Measurements from ENCODE around the gene AGMO.

The AGMO gene

DNA sequence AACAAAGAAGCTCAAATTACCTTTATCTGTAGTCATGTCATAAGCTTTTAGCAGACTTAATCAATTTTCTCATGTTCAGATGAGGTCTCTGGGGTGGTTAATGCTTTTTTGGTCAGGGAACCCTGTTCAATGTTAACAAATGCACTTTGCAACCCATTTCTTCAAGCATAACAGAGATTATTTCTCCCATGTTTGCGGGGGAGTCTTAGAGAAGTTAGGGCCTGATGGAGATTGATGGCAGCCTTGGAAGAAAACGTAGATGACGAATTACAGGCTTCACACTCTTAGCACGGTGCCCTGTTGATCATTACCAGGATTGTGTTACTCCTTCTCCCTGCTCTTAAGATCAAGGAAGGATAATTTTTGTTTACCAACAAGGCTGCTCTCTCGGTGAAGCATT is 76.4 kb downstream of the AGMO start:
- Histone ChIP-seq H4K20me1 (ENCODE audit: insufficient read depth) (no peaks in the 10 kb centered on the region), H2AFZ (ENCODE audit: low read depth) (no peak overlapping the region), H3K4me3 (IDR thresholded peaks at IDR 0.05; ENCODE audit: insufficient read depth, low read depth, low read length) (no peak overlapping the region), H3K4me1 (ENCODE audit: low read depth, poor library complexity, severe bottlenecking) (no peaks in the 10 kb centered on the region), H3K79me2 (ENCODE audit: insufficient read depth, low read depth) (no peaks in the 10 kb centered on the region), H3K9ac (no peak overlapping the region), H3K4me2 (no peak overlapping the region), H3K36me3 (ENCODE audit: insufficient read depth) (no peaks in the 10 kb centered on the region), H3K27me3 (ENCODE audit: insufficient read depth, low read depth) (no peaks in the 10 kb centered on the region), H3K27ac (no peak overlapping the region)
- no peak for TF ChIP-seq CTCF (conservative IDR thresholded peaks at IDR 0.05; ENCODE audit: low read depth, low read length)

DNA sequence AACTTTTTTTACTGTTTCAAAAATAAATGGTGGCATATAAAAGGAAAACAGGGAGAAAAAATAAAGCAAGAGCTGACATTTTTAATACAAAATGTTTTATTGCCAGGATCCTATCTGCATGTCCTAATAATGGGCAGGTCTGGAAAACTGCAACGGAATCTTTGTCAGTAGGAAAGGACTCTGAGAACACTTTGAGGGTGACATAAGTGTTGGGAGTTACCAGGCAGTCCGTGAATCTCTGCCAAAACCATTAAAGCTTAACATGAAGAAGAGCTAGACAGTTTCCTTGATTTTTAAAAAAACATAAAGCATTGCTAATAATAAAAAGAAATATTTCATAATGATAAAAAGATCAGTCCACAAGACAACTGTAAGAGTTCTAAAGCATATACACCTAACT is 80.7 kb downstream of the AGMO start:
- no peaks in the 10 kb centered on the region for H4K20me1 ChIP-seq (ENCODE audit: insufficient read depth)
- no peak overlapping the region for H3K27ac ChIP-seq
- no peak overlapping the region for H2AFZ ChIP-seq (ENCODE audit: low read depth)
- H3K9ac ChIP-seq = no peak overlapping the region
- H3K4me2 ChIP-seq = no peak overlapping the region
- no peaks in the 10 kb centered on the region for H3K36me3 ChIP-seq (ENCODE audit: insufficient read depth)
- no peak overlapping the region for H3K4me3 ChIP-seq (IDR thresholded peaks at IDR 0.05; ENCODE audit: insufficient read depth, low read depth, low read length)
- no peaks in the 10 kb centered on the region for H3K79me2 ChIP-seq (ENCODE audit: insufficient read depth, low read depth)
- no peaks in the 10 kb centered on the region for H3K4me1 ChIP-seq (ENCODE audit: low read depth, poor library complexity, severe bottlenecking)
- no peak for TF ChIP-seq CTCF (conservative IDR thresholded peaks at IDR 0.05; ENCODE audit: low read depth, low read length)
- H3K27me3 ChIP-seq (ENCODE audit: insufficient read depth, low read depth) = no peaks in the 10 kb centered on the region

- no peaks in the 10 kb centered on the region for H3K27me3 ChIP-seq (ENCODE audit: insufficient read depth, low read depth)
- no peak overlapping the region for H3K9ac ChIP-seq
- no peaks in the 10 kb centered on the region for H3K79me2 ChIP-seq (ENCODE audit: insufficient read depth, low read depth)
- TF ChIP-seq CTCF (conservative IDR thresholded peaks at IDR 0.05; ENCODE audit: low read depth, low read length) = no peak
- no peak overlapping the region for H3K4me3 ChIP-seq (IDR thresholded peaks at IDR 0.05; ENCODE audit: insufficient read depth, low read depth, low read length)
- H3K4me2 ChIP-seq = no peak overlapping the region
- no peaks in the 10 kb centered on the region for H3K36me3 ChIP-seq (ENCODE audit: insufficient read depth)
- H4K20me1 ChIP-seq (ENCODE audit: insufficient read depth) = no peaks in the 10 kb centered on the region
- no peaks in the 10 kb centered on the region for H3K4me1 ChIP-seq (ENCODE audit: low read depth, poor library complexity, severe bottlenecking)
- no peak overlapping the region for H2AFZ ChIP-seq (ENCODE audit: low read depth)
- H3K27ac ChIP-seq = no peak overlapping the region
Observed at GRCh38 chr7:15478401-15478800, 83.4 kb downstream of the AGMO start.

- no peak overlapping the region for H3K9ac ChIP-seq
- no peak overlapping the region for H2AFZ ChIP-seq (ENCODE audit: low read depth)
- H3K79me2 ChIP-seq (ENCODE audit: insufficient read depth, low read depth) = no peaks in the 10 kb centered on the region
- H3K36me3 ChIP-seq (ENCODE audit: insufficient read depth) = no peaks in the 10 kb centered on the region
- TF ChIP-seq CTCF (conservative IDR thresholded peaks at IDR 0.05; ENCODE audit: low read depth, low read length) = no peak
- no peak overlapping the region for H3K27ac ChIP-seq
- H3K4me1 ChIP-seq (ENCODE audit: low read depth, poor library complexity, severe bottlenecking) = no peaks in the 10 kb centered on the region
- H4K20me1 ChIP-seq (ENCODE audit: insufficient read depth) = no peaks in the 10 kb centered on the region
- no peak overlapping the region for H3K4me2 ChIP-seq
- no peak overlapping the region for H3K4me3 ChIP-seq (IDR thresholded peaks at IDR 0.05; ENCODE audit: insufficient read depth, low read depth, low read length)
- H3K27me3 ChIP-seq (ENCODE audit: insufficient read depth, low read depth) = no peaks in the 10 kb centered on the region
Observed at GRCh38 chr7:15476531-15476918, 85.3 kb downstream of the AGMO start.
